ENCODE measurements around the gene DCC.

Gene DCC

GRCh38 chr18:52914148-52914547 is 574.2 kb downstream of the DCC start:
- TF ChIP-seq CTCF (conservative IDR thresholded peaks at IDR 0.05; ENCODE audit: low read depth, low read length) = no peak
- Histone ChIP-seq H2AFZ (ENCODE audit: low read depth) (no peak overlapping the region), H3K4me3 (IDR thresholded peaks at IDR 0.05; ENCODE audit: insufficient read depth, low read depth, low read length) (no peak overlapping the region), H4K20me1 (ENCODE audit: insufficient read depth) (no peaks in the 10 kb centered on the region), H3K4me2 (no peak overlapping the region), H3K36me3 (ENCODE audit: insufficient read depth) (no peaks in the 10 kb centered on the region), H3K4me1 (ENCODE audit: low read depth, poor library complexity, severe bottlenecking) (no peaks in the 10 kb centered on the region), H3K79me2 (ENCODE audit: insufficient read depth, low read depth) (no peaks in the 10 kb centered on the region), H3K9ac (no peak overlapping the region), H3K27ac (no peak overlapping the region), H3K27me3 (ENCODE audit: insufficient read depth, low read depth) (no peaks in the 10 kb centered on the region)

- H3K36me3 ChIP-seq (ENCODE audit: insufficient read depth) = no peaks in the 10 kb centered on the region
- H3K4me1 ChIP-seq (ENCODE audit: low read depth, poor library complexity, severe bottlenecking) = no peaks in the 10 kb centered on the region
- H3K27ac ChIP-seq = no peak overlapping the region
- H3K9ac ChIP-seq = no peak overlapping the region
- H4K20me1 ChIP-seq (ENCODE audit: insufficient read depth) = no peaks in the 10 kb centered on the region
- no peak overlapping the region for H3K4me3 ChIP-seq (IDR thresholded peaks at IDR 0.05; ENCODE audit: insufficient read depth, low read depth, low read length)
- H3K4me2 ChIP-seq = no peak overlapping the region
- no peak overlapping the region for H2AFZ ChIP-seq (ENCODE audit: low read depth)
- H3K79me2 ChIP-seq (ENCODE audit: insufficient read depth, low read depth) = no peaks in the 10 kb centered on the region
- no peaks in the 10 kb centered on the region for H3K27me3 ChIP-seq (ENCODE audit: insufficient read depth, low read depth)
- no peak for TF ChIP-seq CTCF (conservative IDR thresholded peaks at IDR 0.05; ENCODE audit: low read depth, low read length)
These were observed 580.7 kb downstream of the DCC start for GRCh38 chr18:52920665-52921064.

GRCh38 chr18:52933356-52933755 is 593.4 kb downstream of the DCC start:
- TF ChIP-seq CTCF (conservative IDR thresholded peaks at IDR 0.05; ENCODE audit: low read depth, low read length) = no peak

DNA sequence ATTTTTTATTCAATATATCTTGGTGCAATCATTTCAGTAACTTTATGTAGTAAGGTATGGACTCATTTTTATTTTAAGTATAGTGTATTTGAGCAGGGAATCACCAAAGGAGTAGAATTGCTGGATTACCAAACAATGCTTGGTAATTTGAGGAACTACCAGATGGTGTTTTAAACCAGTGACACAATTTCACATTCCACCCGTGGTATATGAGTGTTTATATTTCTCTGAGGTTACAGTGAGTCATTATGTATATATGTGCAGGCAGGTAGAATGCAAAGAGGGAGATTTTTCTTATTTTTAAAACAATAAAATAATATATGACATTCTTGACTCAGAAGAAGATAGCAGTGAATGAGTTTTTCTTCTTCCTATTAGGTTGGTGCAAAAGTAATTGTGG is 596.9 kb downstream of the DCC start:
- no peaks in the 10 kb centered on the region for H4K20me1 ChIP-seq (ENCODE audit: insufficient read depth)
- H3K27me3 ChIP-seq (ENCODE audit: insufficient read depth, low read depth) = no peaks in the 10 kb centered on the region
- H3K36me3 ChIP-seq (ENCODE audit: insufficient read depth) = no peaks in the 10 kb centered on the region
- no peak overlapping the region for H3K4me3 ChIP-seq (IDR thresholded peaks at IDR 0.05; ENCODE audit: insufficient read depth, low read depth, low read length)
- no peaks in the 10 kb centered on the region for H3K79me2 ChIP-seq (ENCODE audit: insufficient read depth, low read depth)
- H3K4me1 ChIP-seq (ENCODE audit: low read depth, poor library complexity, severe bottlenecking) = no peaks in the 10 kb centered on the region
- no peak overlapping the region for H3K27ac ChIP-seq
- no peak overlapping the region for H3K9ac ChIP-seq
- H2AFZ ChIP-seq (ENCODE audit: low read depth) = no peak overlapping the region
- no peak overlapping the region for H3K4me2 ChIP-seq
- TF ChIP-seq CTCF (conservative IDR thresholded peaks at IDR 0.05; ENCODE audit: low read depth, low read length) = no peak

More at GRCh38 chr18:52933356-52933755, 593.4 kb downstream of the DCC start:
- Histone ChIP-seq H3K27me3 (ENCODE audit: insufficient read depth, low read depth) (no peaks in the 10 kb centered on the region), H3K36me3 (ENCODE audit: insufficient read depth) (no peaks in the 10 kb centered on the region), H3K79me2 (ENCODE audit: insufficient read depth, low read depth) (no peaks in the 10 kb centered on the region), H3K9ac (no peak overlapping the region), H3K27ac (no peak overlapping the region), H3K4me1 (ENCODE audit: low read depth, poor library complexity, severe bottlenecking) (no peaks in the 10 kb centered on the region), H4K20me1 (ENCODE audit: insufficient read depth) (no peaks in the 10 kb centered on the region), H3K4me2 (no peak overlapping the region), H3K4me3 (IDR thresholded peaks at IDR 0.05; ENCODE audit: insufficient read depth, low read depth, low read length) (no peak overlapping the region), H2AFZ (ENCODE audit: low read depth) (no peak overlapping the region)

All from KMS-11 (cell line).